ENCODE measurements around the gene SURF6.
"Not testable (repeated sequence)": the region's sequence is repeated elsewhere in the genome, so short reads cannot be mapped to it uniquely, and the experiment has no call there.

SURF6 gene

GRCh38 chr9:133299996-133300395 lies 36.0 kb downstream of the SURF6 start:
- DNase-seq (ENCODE audit: low spot score) = not testable (repeated sequence)

GRCh38 chr9:133294257-133294656 lies 41.7 kb downstream of the SURF6 start:
- no peak for DNase-seq (ENCODE audit: low spot score)

- no peak for DNase-seq (ENCODE audit: low spot score)
Measured at GRCh38 chr9:133290751-133291302, 45.2 kb downstream of the SURF6 start.

GRCh38 chr9:133286523-133286922 lies 49.5 kb downstream of the SURF6 start:
- DNase-seq (ENCODE audit: low spot score) = no peak

GRCh38 chr9:133285252-133285775 lies 50.7 kb downstream of the SURF6 start:
- DNase-seq (ENCODE audit: low spot score) = no peak

GRCh38 chr9:133284362-133284761 lies 51.6 kb downstream of the SURF6 start:
- no peak for DNase-seq (ENCODE audit: low spot score)

GRCh38 chr9:133283255-133284032 lies 52.5 kb downstream of the SURF6 start:
- DNase-seq (ENCODE audit: low spot score) = not testable (repeated sequence)

GRCh38 chr9:133282464-133283238 lies 53.3 kb downstream of the SURF6 start:
- no peak for DNase-seq (ENCODE audit: low spot score)

- no peak for DNase-seq (ENCODE audit: low spot score)
Measured at GRCh38 chr9:133280392-133280791, 55.6 kb downstream of the SURF6 start.

Small RNAs within 50 kb of the gene (small RNA-seq; reads per million reads assigned to genes)
- gene RF00019 (0 reads per million in 2 experiments), gene SNORD24 (0 reads per million in 2 experiments), gene SNORD36A (0 reads per million in 2 experiments), gene SNORD36B (0 reads per million in 2 experiments), gene SNORD36C (0 reads per million in 2 experiments)

Measured in SK-N-DZ (cell line).